Gastroesophageal sphincter (tissue), 4 donors: ENCODE results near the gene CTRB2. TPM values are rescaled to one million over a fixed set of nuclear protein-coding genes. Genes with fewer than 3 reads are reported as not detected.
A peak's percentile ranks its signal among the peaks of the same experiment; 100 is the strongest.

ENCODE experiments used
- ATAC-seq: fragments of 150-250 bp; one replicate; pipeline ENCODE4 v1.9.1; 2016; ENCODE audit warnings: mild to moderate bottlenecking, moderate library complexity
- H3K27ac ChIP-seq, 4 donors: fragments of 200-600 bp; sonication (generic) in 3 of 4; 1 replicate in 3 of 4; 2 replicates in 1 of 4; pipeline ENCODE4 v1.5.1; 2016 to 2019
- H3K27me3 ChIP-seq: fragments of 200-600 bp; sonication (generic); one replicate; pipeline ENCODE4 v1.5.1; 2019
- H3K36me3 ChIP-seq, 2 donors: fragments of 200-600 bp; sonication (generic); one replicate each; pipeline ENCODE4 v1.5.1; 2019; ENCODE audit warnings: control low read depth in 1 of 2
- H3K4me1 ChIP-seq, 3 donors: fragments of 200-600 bp; sonication (generic); 1 replicate in 2 of 3; 2 replicates in 1 of 3; pipeline ENCODE4 v1.5.1; 2016 to 2019; ENCODE audit warnings: control low read depth in 2 of 3
- H3K4me3 ChIP-seq, 2 donors: fragments of 200-600 bp; sonication (generic); one replicate each; pipeline ENCODE4 v1.5.1; 2019; ENCODE audit warnings: mild to moderate bottlenecking in 1 of 2, moderate library complexity in 1 of 2
- H3K9me3 ChIP-seq, 3 donors: fragments of 200-600 bp; sonication (generic); one replicate each; pipeline ENCODE4 v1.5.1; 2017 to 2019; ENCODE audit warnings: control low read depth in 2 of 3
- CTCF ChIP-seq, 4 experiments: fragments of 200-600 bp in 2 of 4; fragments of 450-650 bp in 2 of 4; sonication (generic) in 1 of 4; IDR thresholded peaks; one replicate each; pipeline ENCODE4 v1.5.1; 2017 to 2019; ENCODE audit warnings: antibody characterized with exemption in 4 of 4, mild to moderate bottlenecking in 2 of 4, moderate library complexity in 2 of 4
- EP300 ChIP-seq: sonication (generic); formaldehyde crosslinking; IDR thresholded peaks from one replicate; pipeline ENCODE4 v1.6.1; 2017; ENCODE audit warnings: antibody characterized with exemption, mild to moderate bottlenecking
- POLR2A ChIP-seq, 2 donors: fragments of 450-650 bp; IDR thresholded peaks; one replicate each; pipeline ENCODE4 v1.6.1; 2017; ENCODE audit warnings: antibody characterized with exemption in 2 of 2, mild to moderate bottlenecking in 2 of 2, moderate library complexity in 1 of 2
- POLR2AphosphoS5 ChIP-seq: sonication (generic); formaldehyde crosslinking; IDR thresholded peaks from one replicate; pipeline ENCODE4 v1.6.1; 2017; ENCODE audit warnings: antibody characterized with exemption
- WGBS, 2 donors: methylation state at CpG; one replicate each; pipeline ENCODE4 v1.1.5; 2018; ENCODE audit warnings: low coverage in 1 of 2; 5-methylcytosine and 5-hydroxymethylcytosine counted together
- total RNA-seq, 4 donors: library from RNA; depleted of rRNA; stranded (reverse); fragments of >200 nt; gene quantifications; one replicate each; pipeline ENCODE4 v1.1.0, GENCODE V29; 2016

Gene CTRB2
- total RNA-seq, 4 donors from 2014 or later, result not detected

GRCh38 chr16:75249441-75249840, 42.5 kb upstream of the CTRB2 start:
- H3K36me3 ChIP-seq, result no peaks in the 10 kb centered on the region
- no peaks in the 10 kb centered on the region for H3K27me3 ChIP-seq
- peak overlapping the region in 3 of 4 donors; percentile 92 to 97 (median 95) for H3K27ac ChIP-seq
- H3K4me1 ChIP-seq, result peaks cover 16 to 97% (median 84%) of the 10 kb centered on the region in 3 donors
- TF ChIP-seq POLR2A (IDR thresholded peaks at IDR 0.05), result no peak
- no peak for TF ChIP-seq EP300
- TF ChIP-seq POLR2AphosphoS5, result no peak
- TF ChIP-seq CTCF (IDR thresholded peaks at IDR 0.05), result no peak
- H3K4me3 ChIP-seq, result peak overlapping the region in 1 of 2 donors; percentile 90
- no peaks in the 10 kb centered on the region for H3K9me3 ChIP-seq
- WGBS, 2 donors, result 61% methylated on average over 4 of the region's 5 CpGs; no CpG with 5 or more reads in 1 of the 2 donors
- no peak for ATAC-seq

- no peak for TF ChIP-seq EP300
- TF ChIP-seq POLR2A (IDR thresholded peaks at IDR 0.05), result no peak
- TF ChIP-seq CTCF (IDR thresholded peaks at IDR 0.05), result no peak
- no peak for TF ChIP-seq POLR2AphosphoS5
- peak overlapping the region in 3 of 4 donors; percentile 92 to 97 (median 95) for H3K27ac ChIP-seq
- no peaks in the 10 kb centered on the region for H3K9me3 ChIP-seq
- H3K4me3 ChIP-seq, result no peak overlapping the region
- no CpG with 5 or more reads among the region's 17 CpGs for WGBS, 2 donors
- H3K36me3 ChIP-seq, result no peaks in the 10 kb centered on the region
- peaks cover 16 to 97% (median 84%) of the 10 kb centered on the region in 3 donors for H3K4me1 ChIP-seq
- ATAC-seq, result no peak
- no peaks in the 10 kb centered on the region for H3K27me3 ChIP-seq
Observed at GRCh38 chr16:75248536-75249380, 41.8 kb upstream of the CTRB2 start.

GRCh38 chr16:75248142-75248535, 41.2 kb upstream of the CTRB2 start:
- Histone ChIP-seq H3K4me1 (peaks cover 13 to 97% (median 82%) of the 10 kb centered on the region in 3 donors), H3K27ac (peak overlapping the region in 3 of 4 donors; percentile 92 to 97 (median 95)), H3K9me3 (no peaks in the 10 kb centered on the region), H3K4me3 (no peak overlapping the region), H3K27me3 (no peaks in the 10 kb centered on the region), H3K36me3 (no peaks in the 10 kb centered on the region)
- no peak for ATAC-seq
- WGBS, 2 donors, result 65% methylated on average over 4 of the region's 13 CpGs; no CpG with 5 or more reads in 1 of the 2 donors
- no peak for TF ChIP-seq POLR2AphosphoS5
- TF ChIP-seq CTCF (IDR thresholded peaks at IDR 0.05), result no peak
- TF ChIP-seq POLR2A (IDR thresholded peaks at IDR 0.05), result no peak
- TF ChIP-seq EP300, result no peak

DNA sequence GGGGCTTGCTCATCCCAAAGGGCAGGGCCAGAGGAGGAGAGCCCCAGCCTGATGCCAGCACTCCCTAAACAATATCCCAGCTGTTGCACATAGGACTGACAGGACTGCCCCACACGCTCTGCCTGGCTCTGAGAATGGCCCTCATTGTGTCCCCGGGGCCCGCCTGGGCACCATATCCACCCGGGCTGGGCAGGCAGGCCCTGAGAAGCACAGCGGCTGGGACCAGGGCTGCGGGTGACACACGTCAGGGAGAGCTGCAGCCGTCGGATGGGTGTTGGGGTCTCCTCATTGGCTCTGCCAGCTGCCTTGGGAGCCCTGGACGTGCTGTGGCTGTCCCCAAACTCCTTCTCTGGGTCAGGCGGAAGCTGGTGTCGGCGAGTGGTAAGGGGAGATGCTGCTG, 40.3 kb upstream of the CTRB2 start:
- Histone ChIP-seq H3K27ac (peak overlapping the region; percentile 8 to 97 (median 94)), H3K36me3 (peaks cover 0 to 7% of the 10 kb centered on the region in 2 donors), H3K27me3 (no peaks in the 10 kb centered on the region)

More for the DNA sequence above, 40.3 kb upstream of the CTRB2 start:
- no peak for TF ChIP-seq EP300
- TF ChIP-seq CTCF (IDR thresholded peaks at IDR 0.05), result no peak
- TF ChIP-seq POLR2A (IDR thresholded peaks at IDR 0.05), result no peak
- no peak for TF ChIP-seq POLR2AphosphoS5
- H3K4me3 ChIP-seq, result no peak overlapping the region
- H3K9me3 ChIP-seq, result no peaks in the 10 kb centered on the region
- no peak for ATAC-seq
- peaks cover 12 to 96% (median 73%) of the 10 kb centered on the region in 3 donors for H3K4me1 ChIP-seq
- WGBS, 2 donors, result no CpG with 5 or more reads among the region's 13 CpGs
